Astrocyte (in vitro differentiated cells and primary cell): Measurements from ENCODE around the gene MAP2.

Experiments used
- EZH2 ChIP-seq: IDR thresholded peaks from 2 replicates; pipeline ENCODE4 v1.6.1; 2012; ENCODE audit warnings: mild to moderate bottlenecking, low read length, inconsistent platforms; ENCODE audit not compliant: insufficient read depth
- TF ChIP-seq, protein P1 (sequence below): IDR thresholded peaks from 2 replicates; pipeline ENCODE4 v1.5.1; 2011; ENCODE audit warnings: low read depth, mild to moderate bottlenecking, inconsistent platforms, low read length, moderate library complexity; ENCODE audit not compliant: insufficient read depth

DNA sequence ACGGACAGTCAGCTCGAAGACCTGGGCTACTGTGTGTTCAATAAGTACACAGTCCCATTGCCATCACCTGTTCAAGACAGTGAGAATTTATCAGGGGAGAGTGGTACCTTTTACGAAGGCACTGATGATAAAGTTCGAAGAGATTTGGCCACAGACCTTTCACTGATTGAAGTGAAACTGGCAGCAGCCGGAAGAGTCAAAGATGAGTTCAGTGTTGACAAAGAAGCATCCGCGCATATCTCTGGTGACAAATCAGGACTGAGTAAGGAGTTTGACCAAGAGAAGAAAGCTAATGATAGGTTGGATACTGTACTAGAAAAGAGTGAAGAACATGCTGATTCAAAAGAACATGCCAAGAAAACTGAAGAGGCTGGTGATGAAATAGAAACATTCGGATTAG lies 270.9 kb downstream of the MAP2 start:
- TF ChIP-seq, protein P1, sequence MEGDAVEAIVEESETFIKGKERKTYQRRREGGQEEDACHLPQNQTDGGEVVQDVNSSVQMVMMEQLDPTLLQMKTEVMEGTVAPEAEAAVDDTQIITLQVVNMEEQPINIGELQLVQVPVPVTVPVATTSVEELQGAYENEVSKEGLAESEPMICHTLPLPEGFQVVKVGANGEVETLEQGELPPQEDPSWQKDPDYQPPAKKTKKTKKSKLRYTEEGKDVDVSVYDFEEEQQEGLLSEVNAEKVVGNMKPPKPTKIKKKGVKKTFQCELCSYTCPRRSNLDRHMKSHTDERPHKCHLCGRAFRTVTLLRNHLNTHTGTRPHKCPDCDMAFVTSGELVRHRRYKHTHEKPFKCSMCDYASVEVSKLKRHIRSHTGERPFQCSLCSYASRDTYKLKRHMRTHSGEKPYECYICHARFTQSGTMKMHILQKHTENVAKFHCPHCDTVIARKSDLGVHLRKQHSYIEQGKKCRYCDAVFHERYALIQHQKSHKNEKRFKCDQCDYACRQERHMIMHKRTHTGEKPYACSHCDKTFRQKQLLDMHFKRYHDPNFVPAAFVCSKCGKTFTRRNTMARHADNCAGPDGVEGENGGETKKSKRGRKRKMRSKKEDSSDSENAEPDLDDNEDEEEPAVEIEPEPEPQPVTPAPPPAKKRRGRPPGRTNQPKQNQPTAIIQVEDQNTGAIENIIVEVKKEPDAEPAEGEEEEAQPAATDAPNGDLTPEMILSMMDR, result no peak
- TF ChIP-seq EZH2, result no peak
